Gastroesophageal sphincter (tissue), 3 donors: ENCODE data around the gene NCLN.

Source experiments
- POLR2A ChIP-seq, 2 donors: fragments of 450-650 bp; IDR thresholded peaks; one replicate each; pipeline ENCODE4 v1.6.1; 2017; ENCODE audit warnings: antibody characterized with exemption in 2 of 2, mild to moderate bottlenecking in 2 of 2, moderate library complexity in 1 of 2
- POLR2AphosphoS5 ChIP-seq: sonication (generic); formaldehyde crosslinking; IDR thresholded peaks from one replicate; pipeline ENCODE4 v1.6.1; 2017; ENCODE audit warnings: antibody characterized with exemption
- TF ChIP-seq, protein P1 (sequence below), 4 experiments: fragments of 200-600 bp in 2 of 4; fragments of 450-650 bp in 2 of 4; sonication (generic) in 1 of 4; IDR thresholded peaks; one replicate each; pipeline ENCODE4 v1.5.1; 2017 to 2019; ENCODE audit warnings: antibody characterized with exemption in 4 of 4, mild to moderate bottlenecking in 2 of 4, moderate library complexity in 2 of 4

DNA sequence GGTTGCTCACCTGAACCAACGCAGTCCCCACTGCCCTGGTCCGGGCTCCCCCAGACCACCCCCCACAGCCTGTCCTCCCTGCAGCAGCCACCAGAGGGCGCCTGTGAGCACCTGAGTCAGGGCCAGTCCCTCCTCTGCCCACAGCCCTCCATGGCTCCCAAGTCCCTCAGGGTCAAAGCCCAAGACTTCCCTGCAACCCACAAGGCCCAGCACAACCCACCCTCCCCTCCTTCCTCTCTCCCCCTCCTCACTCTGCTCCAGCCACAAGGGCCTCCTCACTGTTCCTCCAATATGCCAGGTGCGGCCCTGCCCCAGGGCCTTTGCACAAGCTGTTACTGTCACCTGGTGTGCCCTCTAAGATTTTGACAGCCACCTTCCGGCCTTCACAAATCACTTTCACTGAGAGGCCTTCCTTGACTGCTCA lies 39.0 kb upstream of the NCLN start:
- TF ChIP-seq, protein P1, sequence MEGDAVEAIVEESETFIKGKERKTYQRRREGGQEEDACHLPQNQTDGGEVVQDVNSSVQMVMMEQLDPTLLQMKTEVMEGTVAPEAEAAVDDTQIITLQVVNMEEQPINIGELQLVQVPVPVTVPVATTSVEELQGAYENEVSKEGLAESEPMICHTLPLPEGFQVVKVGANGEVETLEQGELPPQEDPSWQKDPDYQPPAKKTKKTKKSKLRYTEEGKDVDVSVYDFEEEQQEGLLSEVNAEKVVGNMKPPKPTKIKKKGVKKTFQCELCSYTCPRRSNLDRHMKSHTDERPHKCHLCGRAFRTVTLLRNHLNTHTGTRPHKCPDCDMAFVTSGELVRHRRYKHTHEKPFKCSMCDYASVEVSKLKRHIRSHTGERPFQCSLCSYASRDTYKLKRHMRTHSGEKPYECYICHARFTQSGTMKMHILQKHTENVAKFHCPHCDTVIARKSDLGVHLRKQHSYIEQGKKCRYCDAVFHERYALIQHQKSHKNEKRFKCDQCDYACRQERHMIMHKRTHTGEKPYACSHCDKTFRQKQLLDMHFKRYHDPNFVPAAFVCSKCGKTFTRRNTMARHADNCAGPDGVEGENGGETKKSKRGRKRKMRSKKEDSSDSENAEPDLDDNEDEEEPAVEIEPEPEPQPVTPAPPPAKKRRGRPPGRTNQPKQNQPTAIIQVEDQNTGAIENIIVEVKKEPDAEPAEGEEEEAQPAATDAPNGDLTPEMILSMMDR (IDR thresholded peaks at IDR 0.05) = peak in 3 of 4 experiments; percentile 29 to 61 (median 36)
- TF ChIP-seq POLR2AphosphoS5 (no peak), POLR2A (IDR thresholded peaks at IDR 0.05) (no peak)
